ENCODE data around the gene PATZ1. TPM values are rescaled to one million over a fixed set of nuclear protein-coding genes. Genes with fewer than 3 reads are reported as not detected.

PATZ1 gene
- total and polyA plus RNA-seq, 9 of the 15 experiments (the other 6 are each of a cell fraction or from before 2014, with no cell fraction given), result 0.63 to 7.8 (median 4.2) TPM

DNA sequence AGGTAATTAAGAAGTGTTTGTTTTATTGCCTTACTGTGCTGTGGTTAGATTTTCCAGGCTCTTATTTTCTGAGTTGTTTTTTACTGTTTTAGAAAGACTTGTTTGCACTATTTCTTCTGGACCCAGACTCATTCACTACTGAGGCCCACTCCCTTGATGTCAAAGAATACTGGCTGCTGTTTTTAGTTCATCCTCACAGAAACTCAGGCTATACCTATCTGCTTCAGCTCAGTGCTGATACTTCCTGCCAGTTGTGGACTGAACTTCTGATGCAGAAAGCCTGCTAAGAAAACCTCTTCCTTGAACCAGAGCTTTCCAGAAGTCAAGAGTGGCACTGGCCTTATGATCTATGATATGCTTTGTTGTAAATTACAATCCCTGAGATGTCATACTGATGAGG is 38.0 kb downstream of the PATZ1 start:
- no peaks in the 10 kb centered on the region for H3K9me1 ChIP-seq (ENCODE audit: control insufficient read depth, insufficient read depth, low read length)
- H3K9me3 ChIP-seq (replicated peaks; ENCODE audit: control insufficient read depth, insufficient read depth, low read depth, low read length), result no peaks in the 10 kb centered on the region
- ChIA-PET POLR2A (interaction anchor here (0.5 kb wide), 1 partner anchor 117 kb away, joined by 3 read pairs; no protein-coding TSS in a partner anchor), CTCF (ENCODE audit: low intra/inter-chr PET ratio) (no interaction called here)
- no peaks in the 10 kb centered on the region for H3K4me1 ChIP-seq (replicated peaks in 1 of 2; ENCODE audit: control insufficient read depth in 2 of 2, insufficient read depth in 2 of 2, low read length in 2 of 2)
- no peaks in the 10 kb centered on the region for H3K36me3 ChIP-seq (ENCODE audit: control insufficient read depth, insufficient read depth, low read length)
- no peak overlapping the region for H3K9ac ChIP-seq (ENCODE audit: insufficient read depth in 1 of 2, low read depth in 2 of 2, low read length in 2 of 2)
- no peak overlapping the region for H3K4me3 ChIP-seq
- H3K4me2 ChIP-seq (ENCODE audit: insufficient read depth, low read length), result no peak overlapping the region
- DNase-seq (ENCODE audit: extremely low read depth in 1 of 4, low spot score in 3 of 4) (no peak), FAIRE-seq (no peak), ATAC-seq (no peak)
- intact Hi-C loops (cut with micrococcal nuclease), result no loop called here
- H3K27me3 ChIP-seq (ENCODE audit: control insufficient read depth in 2 of 2, insufficient read depth in 2 of 2, low read length in 2 of 2), result no peaks in the 10 kb centered on the region
- no peaks in the 10 kb centered on the region for H4K20me1 ChIP-seq (replicated peaks; ENCODE audit: control insufficient read depth, insufficient read depth, low read length)
- no peaks in the 10 kb centered on the region for H3K79me2 ChIP-seq (ENCODE audit: control insufficient read depth, insufficient read depth, low read length)
- in situ Hi-C loops (cut with MboI), result no loop called here
- no peak overlapping the region for H2AFZ ChIP-seq (ENCODE audit: low read depth, low read length)
- H3K27ac ChIP-seq (ENCODE audit: extremely low read depth, low read depth, low read length), result no peak overlapping the region
- no peak for TF ChIP-seq EZH2 (IDR thresholded peaks at IDR 0.05; ENCODE audit: borderline replicate concordance, low read depth, low read length)
- no peak for TF ChIP-seq NFATC3 (IDR thresholded peaks at IDR 0.05)
- TF ChIP-seq JUN (IDR thresholded peaks at IDR 0.05; ENCODE audit: borderline replicate concordance, low read depth, low read length), result no peak
- no peak for TF ChIP-seq JUN (CRISPR knock-in tag; IDR thresholded peaks at IDR 0.05; ENCODE audit: borderline replicate concordance)
- TF ChIP-seq NCOA6 (IDR thresholded peaks at IDR 0.05), result no peak
- TF ChIP-seq RHOXF2B (CRISPR knock-in tag; conservative IDR thresholded peaks at IDR 0.05), result no peak
- no peak for TF ChIP-seq TCF7L2 (IDR thresholded peaks at IDR 0.05; ENCODE audit: low read depth, low read length)
- TF ChIP-seq, protein P1, sequence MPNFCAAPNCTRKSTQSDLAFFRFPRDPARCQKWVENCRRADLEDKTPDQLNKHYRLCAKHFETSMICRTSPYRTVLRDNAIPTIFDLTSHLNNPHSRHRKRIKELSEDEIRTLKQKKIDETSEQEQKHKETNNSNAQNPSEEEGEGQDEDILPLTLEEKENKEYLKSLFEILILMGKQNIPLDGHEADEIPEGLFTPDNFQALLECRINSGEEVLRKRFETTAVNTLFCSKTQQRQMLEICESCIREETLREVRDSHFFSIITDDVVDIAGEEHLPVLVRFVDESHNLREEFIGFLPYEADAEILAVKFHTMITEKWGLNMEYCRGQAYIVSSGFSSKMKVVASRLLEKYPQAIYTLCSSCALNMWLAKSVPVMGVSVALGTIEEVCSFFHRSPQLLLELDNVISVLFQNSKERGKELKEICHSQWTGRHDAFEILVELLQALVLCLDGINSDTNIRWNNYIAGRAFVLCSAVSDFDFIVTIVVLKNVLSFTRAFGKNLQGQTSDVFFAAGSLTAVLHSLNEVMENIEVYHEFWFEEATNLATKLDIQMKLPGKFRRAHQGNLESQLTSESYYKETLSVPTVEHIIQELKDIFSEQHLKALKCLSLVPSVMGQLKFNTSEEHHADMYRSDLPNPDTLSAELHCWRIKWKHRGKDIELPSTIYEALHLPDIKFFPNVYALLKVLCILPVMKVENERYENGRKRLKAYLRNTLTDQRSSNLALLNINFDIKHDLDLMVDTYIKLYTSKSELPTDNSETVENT (CRISPR knock-in tag; IDR thresholded peaks at IDR 0.05), result no peak
- TF ChIP-seq ZNF274 (IDR thresholded peaks at IDR 0.05; ENCODE audit: borderline replicate concordance, low read depth, low read length), result no peak
- no peak for TF ChIP-seq HNRNPH1 (optimal IDR thresholded peaks at IDR 0.05; ENCODE audit: low read depth, low read length)
- TF ChIP-seq MAFF (IDR thresholded peaks at IDR 0.05; ENCODE audit: low read length), result no peak
- no peak for TF ChIP-seq SREBF2 (CRISPR knock-in tag; IDR thresholded peaks at IDR 0.05)
- TF ChIP-seq ZEB2 (IDR thresholded peaks at IDR 0.05), result no peak
- TF ChIP-seq, protein P2, sequence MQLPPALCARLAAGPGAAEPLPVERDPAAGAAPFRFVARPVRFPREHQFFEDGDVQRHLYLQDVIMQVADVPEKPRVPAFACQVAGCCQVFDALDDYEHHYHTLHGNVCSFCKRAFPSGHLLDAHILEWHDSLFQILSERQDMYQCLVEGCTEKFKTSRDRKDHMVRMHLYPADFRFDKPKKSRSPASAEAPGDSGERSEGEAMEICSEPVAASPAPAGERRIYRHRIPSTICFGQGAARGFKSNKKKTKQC (CRISPR knock-in tag; IDR thresholded peaks at IDR 0.05), result no peak
- TF ChIP-seq, protein P3, sequence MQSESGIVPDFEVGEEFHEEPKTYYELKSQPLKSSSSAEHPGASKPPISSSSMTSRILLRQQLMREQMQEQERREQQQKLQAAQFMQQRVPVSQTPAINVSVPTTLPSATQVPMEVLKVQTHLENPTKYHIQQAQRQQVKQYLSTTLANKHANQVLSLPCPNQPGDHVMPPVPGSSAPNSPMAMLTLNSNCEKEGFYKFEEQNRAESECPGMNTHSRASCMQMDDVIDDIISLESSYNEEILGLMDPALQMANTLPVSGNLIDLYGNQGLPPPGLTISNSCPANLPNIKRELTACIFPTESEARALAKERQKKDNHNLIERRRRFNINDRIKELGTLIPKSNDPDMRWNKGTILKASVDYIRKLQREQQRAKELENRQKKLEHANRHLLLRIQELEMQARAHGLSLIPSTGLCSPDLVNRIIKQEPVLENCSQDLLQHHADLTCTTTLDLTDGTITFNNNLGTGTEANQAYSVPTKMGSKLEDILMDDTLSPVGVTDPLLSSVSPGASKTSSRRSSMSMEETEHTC (IDR thresholded peaks at IDR 0.05), result no peak
- TF ChIP-seq ATF1 (CRISPR knock-in tag; IDR thresholded peaks at IDR 0.05), result no peak
- no peak for TF ChIP-seq ATF1 (tag; IDR thresholded peaks at IDR 0.05)
- TF ChIP-seq ZBTB8A (IDR thresholded peaks at IDR 0.05; ENCODE audit: partially characterized antibody), result no peak
- no TSS peak for BruUV-seq (replicated peaks)

Measured in K562 (cell line).